GM21423 (cell line): ENCODE data around the gene MEPCE.
"Not testable (repeated sequence)": the region's sequence is repeated elsewhere in the genome, so short reads cannot be mapped to it uniquely, and the experiment has no call there.

Source experiments
- ATAC-seq: cut with Tn5 transposase; IDR thresholded peaks from one replicate; pipeline ENCODE4 v1.9.1; 2021; ENCODE audit warnings: mild to moderate bottlenecking, moderate library complexity; ENCODE audit not compliant: unreplicated experiment

MEPCE gene, protein sequence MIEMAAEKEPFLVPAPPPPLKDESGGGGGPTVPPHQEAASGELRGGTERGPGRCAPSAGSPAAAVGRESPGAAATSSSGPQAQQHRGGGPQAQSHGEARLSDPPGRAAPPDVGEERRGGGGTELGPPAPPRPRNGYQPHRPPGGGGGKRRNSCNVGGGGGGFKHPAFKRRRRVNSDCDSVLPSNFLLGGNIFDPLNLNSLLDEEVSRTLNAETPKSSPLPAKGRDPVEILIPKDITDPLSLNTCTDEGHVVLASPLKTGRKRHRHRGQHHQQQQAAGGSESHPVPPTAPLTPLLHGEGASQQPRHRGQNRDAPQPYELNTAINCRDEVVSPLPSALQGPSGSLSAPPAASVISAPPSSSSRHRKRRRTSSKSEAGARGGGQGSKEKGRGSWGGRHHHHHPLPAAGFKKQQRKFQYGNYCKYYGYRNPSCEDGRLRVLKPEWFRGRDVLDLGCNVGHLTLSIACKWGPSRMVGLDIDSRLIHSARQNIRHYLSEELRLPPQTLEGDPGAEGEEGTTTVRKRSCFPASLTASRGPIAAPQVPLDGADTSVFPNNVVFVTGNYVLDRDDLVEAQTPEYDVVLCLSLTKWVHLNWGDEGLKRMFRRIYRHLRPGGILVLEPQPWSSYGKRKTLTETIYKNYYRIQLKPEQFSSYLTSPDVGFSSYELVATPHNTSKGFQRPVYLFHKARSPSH

DNA sequence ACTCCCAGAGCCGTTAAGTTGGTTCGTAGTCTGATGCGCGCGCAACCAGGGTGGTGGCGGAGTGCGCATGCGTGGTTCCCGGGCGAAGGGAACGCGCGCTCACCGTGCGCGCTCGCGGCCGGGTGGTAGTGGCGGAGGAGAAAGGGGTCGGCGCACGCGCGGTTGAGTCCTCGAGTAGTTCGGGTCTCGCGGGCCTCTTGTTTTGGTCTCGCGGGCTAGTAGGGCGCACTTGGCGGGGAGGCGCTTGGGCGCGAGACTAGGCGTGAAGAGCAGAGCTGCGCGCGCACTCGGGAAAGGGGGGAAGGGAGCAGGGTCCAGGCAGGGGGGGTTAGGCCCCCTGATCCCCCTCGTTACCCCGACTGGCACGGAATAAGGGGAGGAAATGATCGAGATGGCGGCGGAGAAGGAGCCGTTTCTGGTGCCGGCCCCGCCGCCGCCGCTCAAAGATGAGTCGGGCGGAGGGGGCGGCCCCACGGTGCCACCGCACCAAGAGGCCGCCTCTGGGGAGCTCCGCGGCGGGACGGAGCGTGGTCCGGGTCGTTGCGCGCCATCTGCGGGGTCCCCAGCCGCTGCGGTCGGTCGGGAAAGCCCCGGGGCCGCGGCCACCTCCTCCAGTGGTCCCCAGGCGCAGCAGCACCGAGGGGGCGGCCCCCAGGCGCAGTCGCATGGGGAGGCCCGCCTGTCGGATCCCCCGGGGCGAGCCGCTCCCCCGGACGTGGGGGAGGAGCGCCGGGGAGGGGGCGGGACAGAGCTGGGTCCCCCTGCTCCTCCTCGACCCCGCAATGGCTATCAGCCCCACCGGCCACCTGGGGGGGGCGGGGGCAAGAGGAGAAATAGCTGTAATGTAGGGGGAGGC, at the start of gene MEPCE:
Gene MEPCE (plus strand): TSS at position 195 of the 856 bp plus-strand sequence. CDS start 188 bp downstream, at position 383.
- peak; percentile 31 for ATAC-seq

DNA sequence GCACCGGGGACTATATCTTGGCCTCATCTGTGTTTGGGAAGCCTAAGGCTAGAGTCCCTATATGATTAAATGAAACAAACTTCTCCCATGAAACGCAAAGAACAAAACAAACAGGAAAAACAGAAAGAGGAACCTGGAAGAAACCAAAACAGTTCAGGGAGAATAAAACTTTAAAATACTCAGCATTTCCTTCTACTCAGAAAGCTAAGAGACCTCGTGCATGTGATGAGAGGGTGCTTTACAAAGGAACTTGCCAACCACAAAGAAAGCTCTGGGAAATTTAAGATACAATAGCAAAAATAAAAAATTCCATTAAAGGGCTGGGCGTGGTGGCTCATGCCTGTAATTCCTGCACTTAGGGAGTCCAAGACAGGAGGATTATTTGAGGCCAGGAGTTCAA, 49.4 kb upstream of the MEPCE start:
- ATAC-seq: no peak

DNA sequence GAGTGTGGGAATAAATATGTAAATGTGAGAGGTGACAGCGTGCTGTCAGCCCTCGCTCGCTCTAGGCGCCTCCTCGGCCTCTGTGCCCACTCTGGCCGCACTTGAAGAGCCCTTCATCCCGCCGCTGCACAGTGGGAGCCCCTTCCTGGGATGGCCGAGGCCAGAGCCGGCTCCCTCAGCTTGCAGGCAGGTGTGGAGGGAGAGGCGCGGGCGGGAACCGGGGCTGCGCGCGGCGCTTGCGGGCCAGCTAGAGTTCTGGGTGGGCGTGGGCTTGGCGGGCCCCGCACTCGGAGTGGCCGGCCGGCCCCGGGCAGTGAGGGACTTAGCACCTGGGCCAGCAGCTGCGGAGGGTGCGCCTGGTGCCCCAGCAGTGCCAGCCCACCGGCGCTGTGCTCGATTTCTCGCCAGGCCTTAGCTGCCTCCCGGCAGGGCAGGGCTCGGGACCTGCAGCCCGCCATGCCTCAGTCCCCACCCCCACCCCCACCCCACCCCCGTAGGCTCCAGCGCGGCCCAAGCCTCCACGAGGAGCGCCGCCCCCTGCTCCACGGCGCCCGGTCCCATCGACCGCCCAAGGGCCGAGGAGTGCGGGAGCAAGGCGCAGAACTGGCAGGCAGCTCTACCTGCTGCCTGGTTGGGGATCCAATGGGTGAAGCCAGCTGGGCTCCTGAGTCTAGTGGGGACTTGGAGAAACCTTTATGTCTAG, 47.9 kb upstream of the MEPCE start:
- not testable (repeated sequence) for ATAC-seq

DNA sequence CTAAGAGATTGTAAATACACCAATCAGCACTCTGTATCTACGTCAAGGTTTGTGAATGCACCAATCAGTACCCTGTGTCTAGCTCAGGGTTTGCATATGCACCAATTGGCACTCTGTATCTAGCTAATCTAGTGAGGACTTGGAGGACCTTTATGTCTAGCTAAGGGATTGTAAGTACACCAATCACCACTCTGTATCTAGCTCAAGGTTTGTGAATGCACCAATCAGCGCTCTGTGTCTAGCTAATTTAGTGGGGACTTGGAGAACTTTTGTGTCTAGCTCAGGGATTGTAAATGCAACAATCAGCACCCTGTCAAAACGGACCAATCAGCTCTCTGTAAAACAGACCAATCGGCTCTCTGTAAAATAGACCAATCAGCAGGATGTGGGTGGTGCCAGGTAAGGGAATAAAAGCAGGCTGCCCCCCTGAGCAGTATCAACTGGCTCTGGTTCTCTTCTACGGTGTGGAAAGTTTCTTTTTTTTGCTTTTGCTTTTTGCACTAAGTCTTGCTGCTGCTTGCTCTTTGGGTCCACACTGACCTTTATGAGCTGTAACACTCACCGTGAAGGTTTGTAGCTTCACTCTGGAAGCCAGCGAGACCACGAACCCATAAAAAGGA, 47.3 kb upstream of the MEPCE start:
- not testable (repeated sequence) for ATAC-seq

DNA sequence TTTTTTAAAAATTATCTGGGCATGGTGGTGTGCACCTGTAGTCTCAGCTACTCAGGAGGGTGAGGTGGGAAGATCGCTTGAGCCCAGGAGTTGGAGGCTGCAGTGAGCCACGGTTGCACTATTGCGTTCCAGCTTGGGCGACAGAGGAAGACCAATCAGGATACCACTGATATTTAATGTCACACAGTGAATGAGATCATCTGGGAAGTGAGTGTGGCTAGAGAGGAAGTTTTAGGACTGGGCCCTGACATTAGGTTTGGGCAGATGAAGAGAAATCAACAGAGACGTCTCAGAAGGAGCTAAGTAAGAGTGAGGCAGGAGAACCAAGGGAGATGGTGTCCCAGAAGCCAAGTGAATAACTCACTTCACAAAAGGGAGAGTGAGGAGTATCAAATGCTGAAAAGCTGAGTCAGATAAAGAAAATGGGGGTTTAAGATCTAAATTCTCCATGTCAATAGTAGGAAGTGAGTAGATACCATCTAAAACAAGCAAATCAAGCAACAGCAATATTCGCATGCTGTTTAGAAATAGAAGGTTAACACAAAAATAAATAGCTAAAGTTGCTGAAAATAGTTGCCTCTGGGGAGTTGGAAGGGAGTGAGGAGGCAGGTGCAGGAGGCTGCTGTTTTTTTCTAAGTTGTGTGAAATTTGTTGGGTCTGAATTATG, 44.9 kb upstream of the MEPCE start:
- no peak for ATAC-seq

DNA sequence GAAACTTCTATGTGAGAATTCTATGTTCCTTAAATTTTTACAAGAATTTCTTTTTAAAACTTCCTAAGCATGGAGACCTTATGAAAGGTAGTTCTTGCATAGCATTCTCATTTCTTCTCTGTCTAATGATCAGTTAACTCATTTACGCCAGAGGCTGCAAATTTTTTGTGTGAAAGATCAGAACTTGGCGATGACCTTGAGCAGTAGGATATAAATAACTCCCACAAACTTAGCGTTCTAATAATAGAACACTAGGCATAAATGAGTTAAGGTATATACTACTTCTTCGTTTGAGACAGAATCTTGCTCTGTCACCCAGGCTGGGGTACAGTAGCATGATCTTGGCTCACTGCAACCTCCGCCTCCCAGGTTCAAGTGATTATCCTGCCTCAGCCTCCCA, 42.7 kb upstream of the MEPCE start:
- no peak for ATAC-seq

DNA sequence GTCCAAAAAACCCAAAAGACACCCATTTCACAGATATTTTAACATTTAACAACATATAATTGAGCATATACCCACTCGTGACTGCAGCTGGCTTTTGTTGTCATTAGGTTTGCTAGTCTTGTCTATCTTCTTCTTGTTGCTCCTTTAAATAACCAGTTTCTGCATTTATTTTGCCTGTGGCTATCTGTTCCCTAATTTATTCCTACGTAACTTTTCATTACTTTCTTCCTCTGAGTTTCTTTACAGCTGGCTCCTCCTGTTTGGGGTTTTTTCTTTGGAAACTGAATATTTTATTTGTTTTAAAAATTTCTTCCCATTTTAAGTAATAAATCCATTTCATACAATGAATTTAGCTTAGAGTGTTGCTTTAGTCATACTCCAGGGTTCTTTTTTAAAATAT, 41.9 kb upstream of the MEPCE start:
- no peak for ATAC-seq

DNA sequence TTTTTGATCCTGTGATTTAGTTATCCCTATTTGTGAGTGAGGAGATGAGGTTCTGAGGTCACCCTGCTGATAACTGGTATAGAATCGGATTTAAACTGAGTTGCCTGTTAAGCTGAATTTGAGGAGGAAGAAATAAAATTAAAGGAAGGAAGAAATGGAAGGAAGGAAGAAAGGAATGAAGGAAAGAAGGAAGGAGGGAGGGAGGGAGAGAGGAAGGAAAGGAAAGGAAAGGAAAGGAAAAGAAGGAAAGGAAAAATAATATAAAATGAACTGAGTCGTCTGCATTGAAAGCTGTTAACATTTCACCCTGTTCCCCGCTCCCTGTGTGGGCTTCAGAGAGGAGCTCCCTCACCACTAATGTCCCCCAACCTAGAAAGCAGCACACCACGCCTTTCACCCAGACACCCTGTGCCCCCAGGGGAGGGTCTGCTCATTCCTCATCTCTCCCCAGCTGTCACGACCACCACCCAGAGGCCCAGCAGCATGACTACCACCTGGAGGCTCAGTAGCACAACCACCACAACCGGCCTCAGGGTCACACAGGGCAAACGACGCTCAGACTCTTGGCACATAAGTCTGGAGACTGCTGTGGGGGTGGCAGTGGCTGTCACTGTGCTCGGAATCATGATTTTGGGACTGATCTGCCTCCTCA, 40.1 kb upstream of the MEPCE start:
- no peak for ATAC-seq

DNA sequence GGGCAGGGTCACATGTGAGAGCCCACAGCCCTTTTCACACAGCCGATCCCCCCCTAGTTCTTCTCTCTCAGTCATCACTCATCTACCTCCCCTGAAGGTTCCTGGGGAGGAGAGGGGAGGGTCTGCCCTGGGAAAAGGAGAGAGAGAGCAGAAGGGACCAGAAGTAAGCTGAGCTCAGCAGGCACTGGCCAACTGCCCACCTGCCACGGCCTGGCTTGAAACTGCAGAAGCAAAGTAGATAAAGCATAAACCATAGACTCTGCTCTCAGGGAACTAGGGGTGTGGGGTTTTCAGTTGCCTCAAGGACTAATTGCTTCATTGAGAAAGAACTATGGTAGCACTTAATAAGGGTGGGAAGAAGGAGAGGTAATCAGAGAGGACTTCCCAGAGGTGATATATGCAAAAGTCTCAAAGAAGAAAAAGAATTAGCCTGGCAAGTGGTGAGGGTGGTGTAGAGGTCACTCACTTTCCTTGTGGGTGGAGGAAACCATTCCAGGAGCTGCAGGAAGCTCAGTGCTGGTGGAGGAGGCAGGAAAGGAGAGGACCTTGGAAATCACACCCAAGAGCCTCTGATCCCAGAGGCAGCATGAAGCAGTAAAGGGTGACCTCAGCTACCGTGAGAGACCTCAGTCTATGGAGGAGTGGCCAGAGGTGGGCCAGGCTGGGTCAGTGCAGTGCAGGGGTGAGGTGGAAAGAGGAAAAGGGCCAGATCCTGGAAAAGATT, 39.2 kb upstream of the MEPCE start:
- ATAC-seq: no peak

DNA sequence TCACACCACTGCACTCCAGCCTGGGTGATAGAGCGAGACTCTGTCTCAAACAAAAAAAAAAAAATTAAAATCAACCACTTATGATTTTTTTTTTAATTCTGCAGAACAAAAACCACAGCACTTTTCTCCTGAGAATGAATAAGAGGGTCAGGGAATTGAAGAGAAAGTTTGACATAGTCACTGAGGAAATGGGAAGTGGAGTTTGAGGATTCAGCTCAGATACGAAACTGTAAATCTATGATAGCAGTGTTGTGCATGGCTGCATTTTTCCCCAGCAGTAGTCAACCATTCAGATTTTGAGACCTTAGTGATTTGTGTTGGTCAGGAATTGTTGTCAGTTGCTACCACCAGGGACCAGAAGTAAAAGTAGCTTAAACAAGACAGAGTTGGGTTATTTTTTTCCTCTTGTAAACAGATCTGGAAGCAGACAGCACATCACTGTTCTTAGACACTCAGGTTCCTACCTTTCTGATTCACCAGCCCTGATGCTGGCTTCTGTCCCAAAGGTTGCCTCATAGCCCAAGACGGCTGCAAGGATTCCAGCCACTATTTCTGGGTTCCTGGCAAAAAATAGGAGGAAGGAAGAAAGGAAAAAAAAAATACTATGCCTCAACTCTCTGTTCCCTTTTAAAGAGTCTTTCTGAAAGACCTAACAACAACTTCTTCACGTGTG, 36.3 kb upstream of the MEPCE start:
- ATAC-seq: no peak

DNA sequence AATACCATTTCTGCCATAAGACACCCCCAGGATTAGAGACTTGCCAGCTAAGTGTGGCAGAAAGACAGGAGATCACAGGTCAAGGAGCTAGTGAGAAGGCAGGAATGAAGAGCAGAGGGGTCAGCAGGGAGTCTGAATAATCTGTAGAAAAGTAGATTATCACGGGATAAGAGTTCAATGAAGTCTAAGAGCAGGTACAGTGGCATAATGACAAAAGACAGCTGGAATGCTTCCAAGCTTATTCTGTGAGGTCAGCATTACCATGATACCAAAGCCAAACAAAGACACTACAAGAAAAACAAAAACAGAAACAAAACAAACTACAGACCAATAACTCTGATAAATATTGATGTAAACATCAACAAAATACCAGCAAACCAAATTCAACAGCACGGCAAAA, 35.6 kb upstream of the MEPCE start:
- ATAC-seq: no peak

DNA sequence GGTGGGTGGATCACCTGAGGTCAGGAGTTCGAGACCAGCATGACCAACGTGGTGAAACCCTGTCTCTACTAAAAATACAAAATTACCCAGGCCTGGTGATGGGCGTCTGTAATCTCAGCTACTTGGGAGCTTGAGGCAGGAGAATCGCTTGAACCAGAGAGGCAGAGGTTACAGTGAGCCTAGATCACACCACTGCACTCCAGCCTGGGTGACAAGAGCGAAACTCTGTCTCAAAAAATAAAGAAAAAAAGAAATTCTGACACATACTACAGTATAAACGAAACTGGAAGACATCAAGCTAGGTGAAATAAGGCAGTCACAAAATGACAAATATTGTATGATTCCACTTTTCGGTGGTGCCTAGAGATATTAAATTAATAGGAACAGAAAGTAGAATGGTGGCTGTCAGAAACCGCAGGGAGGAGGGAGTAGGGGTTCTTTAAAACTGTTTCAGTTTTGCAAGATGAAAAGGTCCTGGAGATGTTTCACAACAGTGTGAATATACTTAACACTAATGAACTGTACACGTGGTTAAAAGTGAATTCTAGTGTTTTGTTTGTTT, 33.1 kb upstream of the MEPCE start:
- ATAC-seq: peak; percentile 89

DNA sequence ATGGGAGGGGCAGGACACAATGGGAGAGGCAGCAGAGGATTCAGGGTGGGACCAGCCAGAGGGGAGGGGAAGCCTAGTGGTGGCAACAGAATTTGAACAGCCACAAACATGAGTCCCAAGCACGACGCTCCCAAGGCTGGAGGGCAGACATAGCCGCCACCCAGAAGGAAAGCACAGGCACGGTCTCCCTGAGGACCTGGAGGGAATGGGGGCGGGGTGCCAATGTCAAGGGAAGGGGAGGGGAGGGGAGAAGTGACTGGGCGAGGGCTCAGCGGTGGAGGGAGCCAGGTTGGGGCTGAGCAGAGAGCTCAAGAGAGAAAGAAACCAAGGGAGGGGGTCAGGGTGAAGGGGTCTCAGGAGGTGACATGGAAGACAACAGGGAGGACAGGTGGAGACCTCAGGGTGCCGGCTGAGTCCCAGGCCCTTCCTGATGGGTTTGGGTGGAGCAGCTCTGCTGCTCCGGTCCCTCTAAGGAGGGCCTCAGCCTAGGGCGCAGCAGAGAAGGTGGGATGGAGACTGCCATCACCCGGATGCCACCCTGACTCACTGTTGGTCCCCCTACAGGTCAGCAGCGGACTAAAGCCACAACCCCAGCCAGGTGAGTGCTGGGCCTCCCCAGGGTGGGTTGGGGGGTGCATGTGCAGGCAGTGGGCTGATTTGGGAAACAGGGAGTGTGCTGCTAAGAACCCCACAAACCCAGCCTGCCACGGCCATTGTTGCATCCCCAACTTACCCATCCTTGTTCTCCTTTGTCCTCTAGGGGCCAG, 32.1 kb upstream of the MEPCE start:
- ATAC-seq: no peak

DNA sequence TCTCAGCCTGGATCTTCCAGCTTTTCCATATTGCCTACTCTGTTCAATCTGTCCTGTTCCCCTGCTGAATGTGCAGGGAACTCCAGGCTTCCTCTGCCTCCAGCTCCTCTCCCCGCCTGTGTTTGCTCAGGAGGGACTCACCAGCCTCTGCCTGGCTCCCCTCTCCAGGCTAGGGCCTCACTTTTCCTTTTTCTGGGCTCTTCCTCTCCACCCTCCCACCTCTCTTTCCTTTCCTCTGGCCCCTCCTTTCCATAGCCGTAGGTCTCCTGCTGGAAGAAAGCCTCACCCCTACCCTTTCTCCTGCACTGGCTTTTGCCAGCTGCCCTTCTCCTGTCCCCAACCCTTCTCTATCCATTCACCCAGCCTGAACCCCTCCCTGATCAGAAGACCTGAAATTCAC, 31.4 kb upstream of the MEPCE start:
- no peak for ATAC-seq

DNA sequence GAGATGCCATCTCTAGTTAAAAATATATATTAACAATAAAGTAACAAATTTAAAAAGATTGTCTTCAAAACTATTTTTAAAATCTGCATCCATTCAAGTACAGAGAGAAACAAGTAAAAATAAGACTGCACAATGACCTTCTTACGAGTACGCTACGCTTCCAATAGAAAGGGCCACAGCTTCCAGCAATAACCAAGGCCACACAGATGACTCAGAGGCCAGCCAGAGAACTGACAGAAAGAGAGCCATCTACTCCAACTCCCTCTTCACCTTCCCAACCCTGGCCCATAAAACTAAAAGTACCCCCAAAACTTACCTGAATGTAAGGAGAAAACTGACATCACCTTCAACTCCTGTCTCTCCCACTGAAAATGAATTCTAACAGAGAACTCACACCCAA, 29.6 kb upstream of the MEPCE start:
- no peak for ATAC-seq

DNA sequence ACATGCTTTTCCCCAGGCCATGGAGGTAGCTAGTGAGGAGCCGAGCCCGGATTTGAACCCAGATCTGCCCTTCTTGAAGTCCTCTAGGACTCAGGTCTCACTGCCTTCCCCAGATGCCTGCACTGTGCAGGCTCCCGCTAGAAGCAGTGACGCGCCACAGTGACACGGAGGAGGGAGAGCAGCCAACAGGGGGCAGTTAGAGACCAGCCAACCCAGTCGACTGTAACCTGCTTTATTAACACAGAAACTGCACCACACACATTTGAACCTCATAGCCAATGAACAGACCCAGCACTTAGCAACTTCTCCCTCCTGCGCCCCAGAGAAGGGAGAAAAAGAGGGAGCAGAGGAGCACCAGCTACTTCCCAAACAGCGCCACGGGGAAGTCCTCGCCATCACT, 29.0 kb upstream of the MEPCE start:
- ATAC-seq: no peak

DNA sequence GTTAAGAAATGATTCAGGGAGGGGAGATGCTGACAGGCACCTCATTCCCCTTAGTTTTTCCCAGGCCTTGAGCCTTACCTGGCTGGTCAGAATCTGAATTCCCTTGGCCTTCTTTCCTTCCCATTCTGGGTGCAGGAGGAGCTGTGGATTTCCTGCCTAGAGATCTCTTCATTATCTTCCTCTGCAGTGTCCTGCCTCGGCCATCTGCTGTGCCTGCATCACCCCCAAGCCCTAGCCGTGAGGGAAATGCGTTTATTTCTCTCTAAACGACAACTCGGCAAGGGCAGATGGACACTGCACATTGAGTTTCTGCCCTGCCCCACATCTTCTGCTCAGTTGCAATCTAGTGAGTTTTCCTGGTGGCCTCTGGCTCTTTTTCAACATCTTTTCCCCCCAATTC, 27.8 kb upstream of the MEPCE start:
- no peak for ATAC-seq
